Cardiac muscle cell (in vitro differentiated cells and primary cell): Measurements from ENCODE around the gene BATF3. TPM values are rescaled to one million over a fixed set of nuclear protein-coding genes. Genes with fewer than 3 reads are reported as not detected.
"Not testable (repeated sequence)": the region's sequence is repeated elsewhere in the genome, so short reads cannot be mapped to it uniquely, and the experiment has no call there.

ENCODE experiments used
- DNase-seq, 2 donors: peaks; one replicate each; pipeline versions ENCODE4 v3.0.0 to v3.0.0-alpha.2; 2010 to 2017; ENCODE audit warnings: low read depth in 1 of 2, low spot score in 1 of 2
- H3K27ac ChIP-seq: fragments of 200-600 bp; sonication (generic); 2 replicates; pipeline ENCODE4 v1.5.1; 2016
- H3K27me3 ChIP-seq: fragments of 200-600 bp; sonication (generic); 2 replicates; pipeline ENCODE4 v1.6.0; 2016; ENCODE audit warnings: control low read depth
- H3K36me3 ChIP-seq: fragments of 200-600 bp; sonication (generic); 2 replicates; pipeline ENCODE4 v1.5.1; 2016; ENCODE audit warnings: control low read depth
- H3K4me1 ChIP-seq: fragments of 200-600 bp; sonication (generic); 2 replicates; pipeline ENCODE4 v1.8.1; 2017; ENCODE audit warnings: low read depth, mild to moderate bottlenecking, mixed run types
- H3K4me3 ChIP-seq: fragments of 200-600 bp; sonication (generic); 2 replicates; pipeline ENCODE4 v1.5.1; 2016; ENCODE audit warnings: mild to moderate bottlenecking
- H3K9me3 ChIP-seq: fragments of 200-600 bp; sonication (generic); 2 replicates; pipeline ENCODE4 v1.5.1; 2017; ENCODE audit warnings: low read depth, mild to moderate bottlenecking, control low read depth
- CTCF ChIP-seq: IDR thresholded peaks from 2 replicates; pipeline ENCODE4 v1.5.1; 2012; ENCODE audit warnings: low read depth, mild to moderate bottlenecking, low read length
- polyA plus RNA-seq: library from polyadenylated mRNA; unstranded; fragments of >200 nt; fragmentation: Nextera tagmentation; extraction: Ambion mirVana; gene quantifications from 2 replicates; pipeline ENCODE4 v1.2.1, GENCODE V29; 2016
- total RNA-seq: library from RNA; depleted of rRNA; stranded (reverse); fragments of >200 nt; gene quantifications from 2 replicates; pipeline ENCODE4 v1.2.3, GENCODE V29; 2016

Gene BATF3
- total and polyA plus RNA-seq, 2 experiments from 2014 or later, result 1.8 TPM

GRCh38 chr1:212713465-212714136 is 14.0 kb upstream of the BATF3 start:
- H3K27ac ChIP-seq, result no peak overlapping the region
- no peaks in the 10 kb centered on the region for H3K27me3 ChIP-seq
- no peaks in the 10 kb centered on the region for H3K4me1 ChIP-seq
- no peaks in the 10 kb centered on the region for H3K36me3 ChIP-seq
- no peak for TF ChIP-seq CTCF
- DNase-seq, result no peak
- H3K9me3 ChIP-seq, result no peaks in the 10 kb centered on the region
- no peak overlapping the region for H3K4me3 ChIP-seq

DNA sequence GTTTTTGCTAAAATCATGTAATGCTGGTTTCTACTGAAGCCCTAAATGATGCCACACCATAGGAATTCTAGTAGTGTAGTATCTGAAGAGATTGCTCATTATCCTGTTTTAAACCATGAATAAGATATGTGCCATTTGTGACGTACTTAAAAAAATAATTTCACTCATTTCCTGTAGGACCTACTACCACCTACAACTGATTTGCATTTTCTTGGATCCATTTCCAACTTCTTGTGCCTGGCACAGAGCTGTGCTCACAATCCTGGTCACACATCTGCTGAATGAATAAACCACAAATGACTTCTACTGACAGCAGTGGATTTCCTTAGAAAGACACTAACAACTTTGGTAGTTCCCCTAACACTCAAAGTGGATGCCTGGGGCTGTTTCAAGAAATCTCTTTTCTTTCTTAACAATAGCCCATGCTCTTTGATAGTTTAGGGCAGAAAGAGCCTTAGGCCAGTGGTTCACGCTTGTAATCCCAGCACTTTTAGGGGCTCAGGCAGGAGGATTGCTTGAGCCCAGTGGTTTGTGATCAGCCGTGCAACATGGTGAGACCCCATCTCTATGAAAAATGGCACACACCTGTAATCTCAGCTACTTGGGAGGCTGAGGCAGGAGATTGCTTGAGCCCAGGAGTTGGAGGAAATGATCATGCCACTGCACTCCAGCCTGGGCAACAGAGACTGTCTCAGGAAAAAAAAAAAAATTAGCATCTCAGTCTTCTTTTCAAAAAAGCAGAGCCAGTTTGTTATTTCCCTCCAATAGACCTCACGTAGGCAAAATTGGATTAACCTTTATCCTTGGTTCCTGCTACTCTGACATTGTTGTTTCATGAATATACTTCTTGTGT is 13.0 kb upstream of the BATF3 start:
- no peak overlapping the region for H3K27ac ChIP-seq
- no peaks in the 10 kb centered on the region for H3K4me1 ChIP-seq
- H3K4me3 ChIP-seq, result no peak overlapping the region
- H3K9me3 ChIP-seq, result no peaks in the 10 kb centered on the region
- H3K27me3 ChIP-seq, result no peaks in the 10 kb centered on the region
- no peak for TF ChIP-seq CTCF
- DNase-seq, result peak in 1 of 2 donors; percentile 58
- H3K36me3 ChIP-seq, result no peaks in the 10 kb centered on the region

DNA sequence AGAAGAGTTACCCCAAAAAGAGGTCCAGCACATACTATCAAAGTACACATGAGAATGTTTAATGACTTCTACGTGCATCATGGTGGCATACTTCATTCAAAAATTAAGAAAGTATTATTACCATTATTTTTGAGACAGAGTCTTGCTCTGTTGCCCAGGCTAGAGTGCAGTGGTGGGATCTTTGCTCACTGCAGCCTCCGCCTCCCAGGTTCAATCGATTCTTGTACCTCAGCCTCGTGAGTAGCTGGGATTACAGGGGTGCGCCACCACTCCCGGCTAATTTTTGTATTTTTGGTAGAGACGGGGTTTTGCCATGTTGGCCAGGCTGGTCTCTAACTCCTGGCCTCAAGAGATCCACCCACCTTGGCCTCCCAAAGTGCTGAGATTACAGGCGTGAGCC is 12.3 kb upstream of the BATF3 start:
- H3K4me3 ChIP-seq, H3K27me3 ChIP-seq, DNase-seq, H3K4me1 ChIP-seq, H3K9me3 ChIP-seq, H3K36me3 ChIP-seq, H3K27ac ChIP-seq: not testable (repeated sequence)

DNA sequence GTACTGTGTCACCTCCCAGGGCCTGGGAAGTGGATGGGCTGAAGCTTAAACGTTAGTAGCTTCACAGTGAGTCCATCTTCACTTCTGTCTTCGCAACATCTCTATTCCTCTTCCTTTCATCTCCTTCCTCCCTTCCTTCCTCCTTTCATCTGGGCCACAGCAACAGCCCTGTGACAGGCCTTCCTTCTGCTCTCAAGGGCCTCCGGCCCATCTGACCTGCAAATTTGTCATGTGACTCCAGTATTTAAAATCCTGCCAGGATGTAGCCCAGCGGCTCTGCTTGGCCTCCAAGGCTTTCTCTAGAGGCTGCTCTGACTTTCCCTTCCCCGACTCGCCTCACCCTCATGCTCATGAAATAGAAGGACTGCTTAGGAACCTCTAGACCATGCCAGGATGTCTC is 10.9 kb upstream of the BATF3 start:
- no peak for DNase-seq
- Histone ChIP-seq H3K27ac (no peak overlapping the region), H3K9me3 (no peaks in the 10 kb centered on the region), H3K4me1 (no peaks in the 10 kb centered on the region), H3K4me3 (no peak overlapping the region), H3K27me3 (no peaks in the 10 kb centered on the region), H3K36me3 (no peaks in the 10 kb centered on the region)
- TF ChIP-seq CTCF, result no peak

DNA sequence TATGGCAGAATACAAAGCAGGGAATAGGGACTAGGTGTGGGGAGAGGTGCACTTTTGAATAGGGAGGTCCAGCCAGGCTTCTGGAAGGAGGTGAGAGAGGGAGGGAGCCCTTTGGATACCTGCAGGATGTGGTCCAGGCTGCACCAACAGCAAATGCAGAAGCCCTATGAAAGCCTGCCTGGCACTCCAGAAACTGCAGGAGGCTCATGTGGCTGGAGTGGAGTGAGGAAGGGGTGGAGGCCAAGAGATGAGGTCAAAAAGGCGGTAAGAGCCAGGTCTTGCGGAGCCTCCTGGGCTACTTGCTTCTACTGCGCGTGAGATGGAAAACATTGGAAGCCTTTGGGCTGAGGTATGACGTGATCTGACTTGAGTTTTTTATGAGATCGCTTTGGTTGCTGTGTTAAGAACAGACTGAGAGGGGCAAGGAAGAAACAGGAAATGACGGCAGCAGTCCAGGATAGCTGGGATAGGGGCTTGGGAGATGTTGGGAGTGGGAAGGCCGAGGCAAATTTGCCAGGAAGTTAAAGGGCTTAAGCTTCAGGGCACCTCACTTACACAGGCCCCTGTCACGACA is 4.4 kb upstream of the BATF3 start:
- Histone ChIP-seq H3K27me3 (peaks cover 48% of the 10 kb centered on the region), H3K4me1 (no peaks in the 10 kb centered on the region), H3K9me3 (no peaks in the 10 kb centered on the region), H3K4me3 (no peak overlapping the region), H3K27ac (no peak overlapping the region), H3K36me3 (no peaks in the 10 kb centered on the region)
- TF ChIP-seq CTCF, result no peak
- DNase-seq, result no peak

DNA sequence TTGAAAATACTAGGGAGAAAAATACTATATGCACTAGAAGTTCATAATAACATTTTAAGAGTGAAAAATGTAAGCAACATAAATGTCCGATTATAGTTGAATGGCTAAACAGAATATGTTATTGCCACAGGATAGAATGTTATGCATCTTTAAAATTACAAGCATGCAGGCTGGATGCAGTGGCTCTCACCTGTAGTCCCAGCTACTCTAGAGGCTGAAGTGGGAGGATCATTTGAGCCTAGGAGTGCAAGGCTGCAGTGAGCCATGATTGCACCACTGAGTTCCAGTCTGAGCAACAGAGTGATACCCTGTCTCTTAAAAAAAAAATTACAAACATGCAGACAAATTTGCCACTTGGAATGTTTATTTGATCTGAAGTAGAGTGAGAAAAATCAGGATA is 3.0 kb upstream of the BATF3 start:
- Histone ChIP-seq H3K27me3 (peaks cover 62% of the 10 kb centered on the region), H3K36me3 (no peaks in the 10 kb centered on the region), H3K9me3 (no peaks in the 10 kb centered on the region), H3K27ac (no peak overlapping the region), H3K4me1 (no peaks in the 10 kb centered on the region), H3K4me3 (no peak overlapping the region)
- DNase-seq, result no peak
- no peak for TF ChIP-seq CTCF
